ENCODE measurements around the gene EEF1AKMT3.
"Not testable (repeated sequence)": the region's sequence is repeated elsewhere in the genome, so short reads cannot be mapped to it uniquely, and the experiment has no call there.

DNA sequence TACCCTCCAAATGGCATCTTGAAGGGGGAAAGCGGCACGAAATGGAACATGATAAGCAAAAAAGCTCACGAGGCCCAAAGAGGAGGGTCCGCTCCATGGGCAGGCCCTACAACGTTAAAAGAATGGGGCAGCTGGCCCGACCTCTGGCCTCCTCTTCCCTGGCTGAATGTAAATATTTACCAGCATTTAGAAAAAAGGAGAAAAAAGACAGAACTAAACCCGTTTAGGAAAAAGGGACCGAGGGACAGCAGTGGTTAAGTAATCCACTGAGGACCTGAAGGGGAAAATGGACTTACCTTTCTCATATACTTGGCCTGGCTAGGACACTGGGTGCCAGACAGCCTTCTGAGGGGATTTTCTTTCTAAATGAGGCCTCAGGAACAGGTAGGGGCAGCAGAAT is 47.7 kb downstream of the EEF1AKMT3 start:
- TF ChIP-seq POLR2A, EP300 (IDR thresholded peaks at IDR 0.05): not testable (repeated sequence)
- TF ChIP-seq, protein P1, sequence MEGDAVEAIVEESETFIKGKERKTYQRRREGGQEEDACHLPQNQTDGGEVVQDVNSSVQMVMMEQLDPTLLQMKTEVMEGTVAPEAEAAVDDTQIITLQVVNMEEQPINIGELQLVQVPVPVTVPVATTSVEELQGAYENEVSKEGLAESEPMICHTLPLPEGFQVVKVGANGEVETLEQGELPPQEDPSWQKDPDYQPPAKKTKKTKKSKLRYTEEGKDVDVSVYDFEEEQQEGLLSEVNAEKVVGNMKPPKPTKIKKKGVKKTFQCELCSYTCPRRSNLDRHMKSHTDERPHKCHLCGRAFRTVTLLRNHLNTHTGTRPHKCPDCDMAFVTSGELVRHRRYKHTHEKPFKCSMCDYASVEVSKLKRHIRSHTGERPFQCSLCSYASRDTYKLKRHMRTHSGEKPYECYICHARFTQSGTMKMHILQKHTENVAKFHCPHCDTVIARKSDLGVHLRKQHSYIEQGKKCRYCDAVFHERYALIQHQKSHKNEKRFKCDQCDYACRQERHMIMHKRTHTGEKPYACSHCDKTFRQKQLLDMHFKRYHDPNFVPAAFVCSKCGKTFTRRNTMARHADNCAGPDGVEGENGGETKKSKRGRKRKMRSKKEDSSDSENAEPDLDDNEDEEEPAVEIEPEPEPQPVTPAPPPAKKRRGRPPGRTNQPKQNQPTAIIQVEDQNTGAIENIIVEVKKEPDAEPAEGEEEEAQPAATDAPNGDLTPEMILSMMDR (IDR thresholded peaks at IDR 0.05) = not testable (repeated sequence)

Measured in sigmoid colon (tissue), 4 donors.